Muscle of back (tissue), 13 donors: ENCODE results near the gene EZH2. TPM values are rescaled to one million over a fixed set of nuclear protein-coding genes. Genes with fewer than 3 reads are reported as not detected.
A peak's percentile ranks its signal among the peaks of the same experiment; 100 is the strongest.

Experiments
- DNase-seq, 3 donors: peaks; one replicate each; pipeline versions ENCODE4 v3.0.0 to v3.0.0-alpha.2; 2013
- long read RNA-seq, 9 donors: transcript quantifications; one replicate each; lab custom pipeline, GENCODE V29; 2026
- polyA plus RNA-seq, 10 donors: library from polyadenylated mRNA; unstranded; fragments of 120-200 nt; gene quantifications; one replicate each; pipeline ENCODE4 v1.2.1, GENCODE V29; 2013; ENCODE audit not compliant: insufficient read length in 10 of 10

EZH2 gene
- 10 to 100 TPM; 17.8 to 32.2 (median 23.3) TPM for polyA plus RNA-seq
- long read RNA-seq, donor 1, partial matches to known transcripts: 5 of 6 reads
- long read RNA-seq, donor 1, other reads (novel, unspliced or antisense): 0 of 6 reads
- long read RNA-seq, donor 2, partial matches to known transcripts: 5 of 5 reads
- long read RNA-seq, donor 2, other reads (novel, unspliced or antisense): 0 of 5 reads
- long read RNA-seq, donor 3: 0 reads
- long read RNA-seq, donor 4, partial matches to known transcripts: 5 of 6 reads
- long read RNA-seq, donor 4, other reads (novel, unspliced or antisense): 0 of 6 reads
- long read RNA-seq, donor 5, partial matches to known transcripts: 0 of 1 reads
- long read RNA-seq, donor 5, other reads (novel, unspliced or antisense): 0 of 1 reads
- long read RNA-seq, donor 6, partial matches to known transcripts: 13 of 16 reads
- long read RNA-seq, donor 6, other reads (novel, unspliced or antisense): 0 of 16 reads
- long read RNA-seq, donor 7, partial matches to known transcripts: 9 of 10 reads
- long read RNA-seq, donor 7, other reads (novel, unspliced or antisense): 0 of 10 reads
- long read RNA-seq, donor 8: 0 reads
- long read RNA-seq, donor 9: 0 reads

- DNase-seq: no peak
These were observed at the start of gene EZH2 for GRCh38 chr7:148884049-148884298. TSS of gene EZH2 (minus strand) at chr7:148884291. CDS start at chr7:148847298, 36,993 bp downstream.

- DNase-seq: peak; percentile 37 to 78 (median 69)
These were observed 47.4 kb upstream of the EZH2 start for GRCh38 chr7:148931470-148931869.

GRCh38 chr7:148930335-148930734 lies 46.2 kb upstream of the EZH2 start:
- DNase-seq: no peak

- no peak for DNase-seq
These were observed 45.1 kb upstream of the EZH2 start for GRCh38 chr7:148929176-148929575.

GRCh38 chr7:148927123-148928045 lies 43.3 kb upstream of the EZH2 start:
- DNase-seq: peak; percentile 41 to 89 (median 77)

- DNase-seq: no peak
These were observed 41.7 kb upstream of the EZH2 start for GRCh38 chr7:148925836-148926235.

GRCh38 chr7:148924011-148924410 lies 39.9 kb upstream of the EZH2 start:
- DNase-seq: no peak

GRCh38 chr7:148921806-148922205 lies 37.7 kb upstream of the EZH2 start:
- no peak for DNase-seq

GRCh38 chr7:148921189-148921588 lies 37.1 kb upstream of the EZH2 start:
- no peak for DNase-seq

- no peak for DNase-seq
These were observed 35.8 kb upstream of the EZH2 start for GRCh38 chr7:148919859-148920258.

- no peak for DNase-seq
These were observed 34.0 kb upstream of the EZH2 start for GRCh38 chr7:148918058-148918596.

- DNase-seq: peak in 2 of 3 donors; percentile 14 to 58
These were observed 32.1 kb upstream of the EZH2 start for GRCh38 chr7:148916186-148916585.

- DNase-seq: no peak
These were observed 31.1 kb upstream of the EZH2 start for GRCh38 chr7:148915211-148915610.

- DNase-seq: no peak
These were observed 30.2 kb upstream of the EZH2 start for GRCh38 chr7:148914208-148914777.

- DNase-seq: no peak
These were observed 28.9 kb upstream of the EZH2 start for GRCh38 chr7:148912758-148913541.

- DNase-seq: no peak
These were observed 28.1 kb upstream of the EZH2 start for GRCh38 chr7:148912151-148912550.

GRCh38 chr7:148911626-148912025 lies 27.5 kb upstream of the EZH2 start:
- no peak for DNase-seq

GRCh38 chr7:148909568-148909967 lies 25.5 kb upstream of the EZH2 start:
- DNase-seq: no peak

GRCh38 chr7:148906707-148907498 lies 22.8 kb upstream of the EZH2 start:
- DNase-seq: no peak

GRCh38 chr7:148905093-148905666 lies 21.1 kb upstream of the EZH2 start:
- DNase-seq: no peak
